Fibroblast of the conjunctiva (primary cell): Measurements from ENCODE around the gene CASP6.

Experiments used
- DNase-seq: peaks from one replicate; pipeline ENCODE4 v3.0.0-alpha.2; 2010; ENCODE audit warnings: low read depth

CASP6 gene

GRCh38 chr4:109671350-109671749, 31.9 kb downstream of the CASP6 start:
- no peak for DNase-seq

GRCh38 chr4:109665783-109666485, 37.3 kb downstream of the CASP6 start:
- DNase-seq, result no peak

GRCh38 chr4:109662771-109663170, 40.5 kb downstream of the CASP6 start:
- DNase-seq, result no peak

GRCh38 chr4:109662116-109662515, 41.1 kb downstream of the CASP6 start:
- DNase-seq, result no peak

- DNase-seq, result no peak
These were observed 44.3 kb downstream of the CASP6 start for GRCh38 chr4:109658871-109659410.

GRCh38 chr4:109657854-109658418, 45.3 kb downstream of the CASP6 start:
- DNase-seq, result no peak

GRCh38 chr4:109655396-109655795, 47.8 kb downstream of the CASP6 start:
- DNase-seq, result no peak

- no peak for DNase-seq
These were observed 53.4 kb downstream of the CASP6 start for GRCh38 chr4:109649872-109650271.

GRCh38 chr4:109648997-109649575, 54.2 kb downstream of the CASP6 start:
- no peak for DNase-seq

- DNase-seq, result no peak
These were observed 54.8 kb downstream of the CASP6 start for GRCh38 chr4:109648266-109648996.

- no peak for DNase-seq
These were observed 57.2 kb downstream of the CASP6 start for GRCh38 chr4:109645874-109646710.

GRCh38 chr4:109640644-109641043, 62.6 kb downstream of the CASP6 start:
- DNase-seq, result no peak
